ENCODE measurements around the gene SYT6. TPM values are rescaled to one million over a fixed set of nuclear protein-coding genes. Genes with fewer than 3 reads are reported as not detected.

The SYT6 gene
- total and polyA plus RNA-seq, 2 of the 13 experiments (the other 11 are each of a cell fraction or from before 2014, with no cell fraction given): not detected

DNA sequence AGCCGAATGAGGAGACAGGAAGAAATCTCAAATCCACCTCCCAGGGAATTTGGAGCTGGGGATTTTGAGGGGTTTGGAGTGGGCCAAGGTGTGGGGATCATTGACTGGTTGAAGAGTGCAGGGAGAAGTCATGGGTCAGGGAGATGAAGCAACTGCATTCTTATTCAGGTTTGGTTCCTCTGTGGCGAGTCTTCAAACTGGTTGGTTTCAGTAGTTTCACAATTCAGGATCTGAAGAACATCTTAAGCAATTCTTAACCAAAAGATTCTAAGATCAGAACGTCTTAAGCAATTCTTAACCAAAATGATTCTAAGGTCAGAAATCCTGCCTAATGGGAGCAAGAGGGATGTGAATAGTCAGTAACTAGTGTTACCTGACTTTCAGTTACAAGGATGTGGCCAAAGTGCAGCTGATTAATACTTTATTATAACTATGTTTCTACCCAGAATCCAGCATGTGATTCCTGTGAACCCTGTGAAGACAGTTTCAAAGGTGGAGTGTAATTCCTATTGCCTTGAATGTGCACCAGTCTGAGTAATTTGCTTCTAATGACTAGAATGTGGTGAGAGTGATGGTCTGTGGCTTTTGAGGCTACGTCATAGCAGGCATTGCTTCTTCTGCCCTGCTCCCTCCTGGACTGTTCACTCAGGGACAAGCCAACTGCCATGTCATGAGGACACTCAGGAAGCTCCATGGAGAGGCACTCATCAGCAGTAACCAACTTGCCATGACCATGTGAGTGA is 113.2 kb downstream of the SYT6 start:
- H4K20me1 ChIP-seq (ENCODE audit: insufficient read depth, low read length): no peaks in the 10 kb centered on the region
- no peaks in the 10 kb centered on the region; a peak in 2 of 5 replicates for H3K27me3 ChIP-seq (ENCODE audit: control insufficient read depth in 1 of 2, insufficient read depth in 2 of 2, low read length in 2 of 2)
- FAIRE-seq (no peak), DNase-seq (ENCODE audit: low spot score) (no peak), ATAC-seq (no peak)
- 3% methylated on average over 4 of the region's 4 CpGs for WGBS (ENCODE audit: low lambda C conversion rate)
- H3K36me3 ChIP-seq (replicated peaks in 1 of 2; ENCODE audit: control insufficient read depth in 1 of 2, insufficient read depth in 2 of 2, low read length in 2 of 2): no peaks in the 10 kb centered on the region
- no peaks in the 10 kb centered on the region for H3K4me1 ChIP-seq (ENCODE audit: insufficient read depth, low read length)
- H2AFZ ChIP-seq (ENCODE audit: low read length): no peak overlapping the region
- H3K9ac ChIP-seq (ENCODE audit: insufficient read depth, low read depth, low read length): no peak overlapping the region
- no peak overlapping the region for H3K4me3 ChIP-seq (replicated peaks in 1 of 3; ENCODE audit: insufficient read depth in 1 of 3, low read depth in 2 of 3, low read length in 3 of 3)
- no peaks in the 10 kb centered on the region for H3K79me2 ChIP-seq (ENCODE audit: insufficient read depth, low read length)
- ChIA-PET CTCF (ENCODE audit: low intra/inter-chr PET ratio, low total read pairs) (no interaction called here), POLR2A (no interaction called here)
- H3K4me2 ChIP-seq (ENCODE audit: low read depth, low read length): no peak overlapping the region
- intact Hi-C loops (cut with micrococcal nuclease; ENCODE audit: unreplicated experiment) (no loop called here), in situ Hi-C loops (cut with HindIII; ENCODE audit: extremely low pct_ligation_motif_present, low pct_unique_long_range_greater_than_20kb) (no loop called here)
- no peaks in the 10 kb centered on the region for H3K9me3 ChIP-seq (ENCODE audit: low read length)
- TF ChIP-seq ZNF83 (CRISPR knock-in tag; IDR thresholded peaks at IDR 0.05; ENCODE audit: borderline replicate concordance) (no peak), ELF1 (CRISPR knock-in tag; IDR thresholded peaks at IDR 0.05) (no peak), ZNF367 (CRISPR knock-in tag; IDR thresholded peaks at IDR 0.05; ENCODE audit: borderline replicate concordance) (no peak), FOXO1 (CRISPR knock-in tag; IDR thresholded peaks at IDR 0.05) (no peak), NRL (CRISPR knock-in tag; IDR thresholded peaks at IDR 0.05; ENCODE audit: borderline replicate concordance) (no peak), ZNF292 (CRISPR knock-in tag; IDR thresholded peaks at IDR 0.05; ENCODE audit: borderline replicate concordance, low read depth) (no peak), ZNF7 (CRISPR knock-in tag; IDR thresholded peaks at IDR 0.05) (no peak), SALL1 (CRISPR knock-in tag; IDR thresholded peaks at IDR 0.05) (no peak), FOXJ3 (CRISPR knock-in tag; IDR thresholded peaks at IDR 0.05; ENCODE audit: borderline replicate concordance) (no peak), KDM1A (CRISPR knock-in tag; IDR thresholded peaks at IDR 0.05) (no peak), MTA3 (CRISPR knock-in tag; IDR thresholded peaks at IDR 0.05) (no peak), HNRNPL (IDR thresholded peaks at IDR 0.05; ENCODE audit: low read depth, low read length) (no peak), ATF1 (CRISPR knock-in tag; IDR thresholded peaks at IDR 0.05) (no peak), ZFP36L2 (CRISPR knock-in tag; IDR thresholded peaks at IDR 0.05) (no peak)
- TF ChIP-seq, protein P1, sequence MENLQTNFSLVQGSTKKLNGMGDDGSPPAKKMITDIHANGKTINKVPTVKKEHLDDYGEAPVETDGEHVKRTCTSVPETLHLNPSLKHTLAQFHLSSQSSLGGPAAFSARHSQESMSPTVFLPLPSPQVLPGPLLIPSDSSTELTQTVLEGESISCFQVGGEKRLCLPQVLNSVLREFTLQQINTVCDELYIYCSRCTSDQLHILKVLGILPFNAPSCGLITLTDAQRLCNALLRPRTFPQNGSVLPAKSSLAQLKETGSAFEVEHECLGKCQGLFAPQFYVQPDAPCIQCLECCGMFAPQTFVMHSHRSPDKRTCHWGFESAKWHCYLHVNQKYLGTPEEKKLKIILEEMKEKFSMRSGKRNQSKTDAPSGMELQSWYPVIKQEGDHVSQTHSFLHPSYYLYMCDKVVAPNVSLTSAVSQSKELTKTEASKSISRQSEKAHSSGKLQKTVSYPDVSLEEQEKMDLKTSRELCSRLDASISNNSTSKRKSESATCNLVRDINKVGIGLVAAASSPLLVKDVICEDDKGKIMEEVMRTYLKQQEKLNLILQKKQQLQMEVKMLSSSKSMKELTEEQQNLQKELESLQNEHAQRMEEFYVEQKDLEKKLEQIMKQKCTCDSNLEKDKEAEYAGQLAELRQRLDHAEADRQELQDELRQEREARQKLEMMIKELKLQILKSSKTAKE (CRISPR knock-in tag; IDR thresholded peaks at IDR 0.05; ENCODE audit: borderline replicate concordance): no peak
- TF ChIP-seq, protein P2, sequence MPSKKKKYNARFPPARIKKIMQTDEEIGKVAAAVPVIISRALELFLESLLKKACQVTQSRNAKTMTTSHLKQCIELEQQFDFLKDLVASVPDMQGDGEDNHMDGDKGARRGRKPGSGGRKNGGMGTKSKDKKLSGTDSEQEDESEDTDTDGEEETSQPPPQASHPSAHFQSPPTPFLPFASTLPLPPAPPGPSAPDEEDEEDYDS (CRISPR knock-in tag; IDR thresholded peaks at IDR 0.05): no peak
- TF ChIP-seq, protein P3, sequence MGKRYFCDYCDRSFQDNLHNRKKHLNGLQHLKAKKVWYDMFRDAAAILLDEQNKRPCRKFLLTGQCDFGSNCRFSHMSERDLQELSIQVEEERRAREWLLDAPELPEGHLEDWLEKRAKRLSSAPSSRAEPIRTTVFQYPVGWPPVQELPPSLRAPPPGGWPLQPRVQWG (CRISPR knock-in tag; IDR thresholded peaks at IDR 0.05; ENCODE audit: borderline replicate concordance, low read depth): no peak
- TF ChIP-seq, protein P4, sequence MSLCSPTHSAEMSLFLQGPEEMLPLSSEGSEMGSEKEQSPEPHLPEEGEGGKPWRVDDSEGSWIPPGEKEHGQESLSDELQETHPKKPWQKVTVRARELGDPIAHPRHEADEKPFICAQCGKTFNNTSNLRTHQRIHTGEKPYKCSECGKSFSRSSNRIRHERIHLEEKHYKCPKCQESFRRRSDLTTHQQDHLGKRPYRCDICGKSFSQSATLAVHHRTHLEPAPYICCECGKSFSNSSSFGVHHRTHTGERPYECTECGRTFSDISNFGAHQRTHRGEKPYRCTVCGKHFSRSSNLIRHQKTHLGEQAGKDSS (CRISPR knock-in tag; IDR thresholded peaks at IDR 0.05; ENCODE audit: borderline replicate concordance, low read depth): no peak
- no peak overlapping the region for H3K27ac ChIP-seq (ENCODE audit: extremely low read length, insufficient read depth, low read length)
- no TSS peak for BruUV-seq (replicated peaks)

Measured in HepG2 (cell line).